ENCODE measurements around the gene FAF1.

GRCh38 chr1:50523548-50523947, 436.5 kb downstream of the FAF1 start:
- TF ChIP-seq CTCF (IDR thresholded peaks at IDR 0.05; ENCODE audit: low read depth, low read length) (no peak), EZH2phosphoT487 (IDR thresholded peaks at IDR 0.05; ENCODE audit: low read depth) (no peak)

Data from OCI-LY3 (cell line).